GM19023 (cell line): Measurements from ENCODE around the gene GLP2R.

Experiments
- ATAC-seq: cut with Tn5 transposase; IDR thresholded peaks from one replicate; pipeline ENCODE4 v1.9.1; 2021; ENCODE audit warnings: mild to moderate bottlenecking, moderate library complexity; ENCODE audit not compliant: unreplicated experiment

The GLP2R gene

GRCh38 chr17:9895923-9896322, 70.2 kb downstream of the GLP2R start:
- no peak for ATAC-seq

- no peak for ATAC-seq
Measured at GRCh38 chr17:9897372-9897968, 71.7 kb downstream of the GLP2R start.

- no peak for ATAC-seq
Measured at GRCh38 chr17:9898812-9899211, 73.1 kb downstream of the GLP2R start.

GRCh38 chr17:9899280-9900043, 73.7 kb downstream of the GLP2R start:
- no peak for ATAC-seq

GRCh38 chr17:9900044-9900594, 74.4 kb downstream of the GLP2R start:
- no peak for ATAC-seq

- ATAC-seq, result no peak
Measured at GRCh38 chr17:9900784-9901183, 75.1 kb downstream of the GLP2R start.

- ATAC-seq, result no peak
Measured at GRCh38 chr17:9902120-9902519, 76.4 kb downstream of the GLP2R start.

- ATAC-seq, result no peak
Measured at GRCh38 chr17:9904277-9905077, 78.8 kb downstream of the GLP2R start.

- no peak for ATAC-seq
Measured at GRCh38 chr17:9905078-9905415, 79.3 kb downstream of the GLP2R start, which contains the start of gene RCVRN. Gene RCVRN (minus strand): TSS chr17:9905271. CDS start chr17:9905180, 91 bp downstream.

GRCh38 chr17:9905902-9906301, 80.2 kb downstream of the GLP2R start:
- no peak for ATAC-seq

GRCh38 chr17:9906616-9907015, 80.9 kb downstream of the GLP2R start:
- no peak for ATAC-seq

- ATAC-seq, result no peak
Measured at GRCh38 chr17:9907131-9907530, 81.4 kb downstream of the GLP2R start.

- ATAC-seq, result no peak
Measured at GRCh38 chr17:9907883-9908648, 82.3 kb downstream of the GLP2R start.

GRCh38 chr17:9908649-9909042, 82.9 kb downstream of the GLP2R start:
- no peak for ATAC-seq

- ATAC-seq, result no peak
Measured at GRCh38 chr17:9911089-9911488, 85.4 kb downstream of the GLP2R start.

- ATAC-seq, result no peak
Measured at GRCh38 chr17:9912121-9913099, 86.7 kb downstream of the GLP2R start.

- no peak for ATAC-seq
Measured at GRCh38 chr17:9913476-9913875, 87.8 kb downstream of the GLP2R start.

- ATAC-seq, result no peak
Measured at GRCh38 chr17:9916108-9916507, 90.4 kb downstream of the GLP2R start.

- ATAC-seq, result no peak
Measured at GRCh38 chr17:9917131-9917530, 91.4 kb downstream of the GLP2R start.

GRCh38 chr17:9917801-9918200, 92.1 kb downstream of the GLP2R start:
- ATAC-seq, result no peak
